IPS-NIHi7 (cell line): ENCODE results near the gene FSTL4.
A peak's percentile ranks its signal among the peaks of the same experiment; 100 is the strongest.

Experiments used
- DNase-seq: peaks from one replicate; pipeline ENCODE4 v3.0.0; 2012; ENCODE audit warnings: mixed read lengths; ENCODE audit errors: extremely low spot score

The FSTL4 gene

GRCh38 chr5:133323494-133324457 is 288.6 kb downstream of the FSTL4 start:
- no peak for DNase-seq

- DNase-seq, result no peak
Measured at GRCh38 chr5:133322743-133323142, 289.6 kb downstream of the FSTL4 start.

GRCh38 chr5:133321833-133322420 is 290.4 kb downstream of the FSTL4 start:
- DNase-seq, result no peak

GRCh38 chr5:133321286-133321832 is 291.0 kb downstream of the FSTL4 start:
- no peak for DNase-seq

GRCh38 chr5:133319905-133320520 is 292.3 kb downstream of the FSTL4 start:
- DNase-seq, result peak; percentile 59

GRCh38 chr5:133319244-133319643 is 293.1 kb downstream of the FSTL4 start:
- DNase-seq, result no peak

GRCh38 chr5:133317558-133317957 is 294.8 kb downstream of the FSTL4 start:
- no peak for DNase-seq

GRCh38 chr5:133316346-133317343 is 295.7 kb downstream of the FSTL4 start:
- DNase-seq, result peak; percentile 77

- no peak for DNase-seq
Measured at GRCh38 chr5:133314086-133314485, 298.3 kb downstream of the FSTL4 start.

GRCh38 chr5:133311176-133311575 is 301.2 kb downstream of the FSTL4 start:
- no peak for DNase-seq

- no peak for DNase-seq
Measured at GRCh38 chr5:133309984-133310621, 302.2 kb downstream of the FSTL4 start.

- DNase-seq, result no peak
Measured at GRCh38 chr5:133309166-133309795, 303.1 kb downstream of the FSTL4 start.

GRCh38 chr5:133307275-133307674 is 305.1 kb downstream of the FSTL4 start:
- no peak for DNase-seq

- DNase-seq, result no peak
Measured at GRCh38 chr5:133304707-133305216, 307.6 kb downstream of the FSTL4 start.

- no peak for DNase-seq
Measured at GRCh38 chr5:133304178-133304577, 308.2 kb downstream of the FSTL4 start.

- DNase-seq, result no peak
Measured at GRCh38 chr5:133303298-133303697, 309.0 kb downstream of the FSTL4 start.

GRCh38 chr5:133299728-133300127 is 312.6 kb downstream of the FSTL4 start:
- DNase-seq, result no peak

- no peak for DNase-seq
Measured at GRCh38 chr5:133299021-133299420, 313.3 kb downstream of the FSTL4 start.

- DNase-seq, result no peak
Measured at GRCh38 chr5:133298447-133298846, 313.9 kb downstream of the FSTL4 start.

- no peak for DNase-seq
Measured at GRCh38 chr5:133297293-133297692, 315.0 kb downstream of the FSTL4 start.
